Kidney (tissue), 14 donors: ENCODE measurements around the gene COMMD7. TPM values are rescaled to one million over a fixed set of nuclear protein-coding genes. Genes with fewer than 3 reads are reported as not detected.

Experiments
- DNase-seq, 5 donors: peaks; one replicate each; pipeline ENCODE4 v3.0.0-alpha.2; 2013 to 2020
- FAIRE-seq: peaks from 2 replicates; lab custom pipeline; 2012; peaks lifted over from hg19 to GRCh38; lab: Jason Lieb, UNC
- H3K27ac ChIP-seq, 2 donors: one replicate each; pipeline ENCODE4 v1.7.0; 2013; ENCODE audit warnings: low read depth in 2 of 2, low read length in 2 of 2, inconsistent platforms in 1 of 2
- H3K27me3 ChIP-seq: one replicate; pipeline ENCODE4 v1.7.1; 2013; ENCODE audit warnings: low read length, inconsistent platforms; ENCODE audit not compliant: control insufficient read depth, insufficient read depth
- H3K36me3 ChIP-seq, 3 donors: one replicate each; pipeline versions ENCODE4 v1.7.0 to v1.7.1; 2013; ENCODE audit warnings: low read length in 3 of 3, control low read depth in 1 of 3, inconsistent platforms in 1 of 3; ENCODE audit not compliant: insufficient read depth in 3 of 3, control insufficient read depth in 2 of 3
- H3K4me1 ChIP-seq, 3 donors: one replicate each; pipeline versions ENCODE4 v1.7.0 to v1.7.1; 2013; ENCODE audit warnings: low read length in 3 of 3, inconsistent platforms in 1 of 3, low read depth in 1 of 3; ENCODE audit not compliant: control insufficient read depth in 2 of 3, insufficient read depth in 2 of 3
- H3K4me3 ChIP-seq, 3 donors: one replicate each; pipeline versions ENCODE4 v1.7.0 to v1.8.1; 2013; ENCODE audit warnings: low read length in 3 of 3, control low read depth in 1 of 3, inconsistent platforms in 1 of 3
- H3K9ac ChIP-seq, 3 donors: one replicate each; pipeline versions ENCODE4 v1.7.0 to v1.7.1; 2013; ENCODE audit warnings: low read length in 3 of 3, control low read depth in 1 of 3, inconsistent platforms in 1 of 3
- H3K9me3 ChIP-seq, 3 donors: one replicate each; pipeline versions ENCODE4 v1.7.0 to v1.7.1; 2013; ENCODE audit warnings: low read length in 3 of 3, control low read depth in 1 of 3, inconsistent platforms in 1 of 3; ENCODE audit not compliant: control insufficient read depth in 2 of 3, insufficient read depth in 1 of 3
- intact Hi-C: fragments of 100-400 bp; cut with DNase I; formaldehyde crosslinking; loops from one replicate; pipeline ENCODE4 v1.11.1; 2022
- polyA plus RNA-seq: library from polyadenylated mRNA; stranded (reverse); fragments of 350-450 nt; fragmentation: Illumina TruSeq; extraction: RNeasy Lipid Tissue Mini Kit (QIAGEN cat#74804); gene quantifications from one replicate; pipeline ENCODE4 v1.2.3, GENCODE V29; 2014; ENCODE audit warnings: low read depth, low replicate concordance; ENCODE audit not compliant: insufficient read depth
- total RNA-seq: library from RNA; stranded (reverse); fragmentation: NEBNext Ultra II Directional; extraction: Animal tissue kit (Norgen Biotek cat#: 25700); gene quantifications from one replicate; pipeline ENCODE4 v1.2.1, GENCODE V29; 2021
- TF ChIP-seq, protein P1 (sequence below): IDR thresholded peaks from 3 replicates; pipeline ENCODE4 v1.5.1; 2012; ENCODE audit warnings: mild to moderate bottlenecking, moderate library complexity, borderline replicate concordance; ENCODE audit not compliant: insufficient read depth; ENCODE audit errors: extremely low read depth
- donor health status: control.
- donor health status: control.
- donor health status: control.
- donor health status: control.
- donor health status: control.
- donor health status: DM: yes; HTN: yes; CAD: no.
- donor health status: Normal renal cell carcinoma (clear cell type).

Gene COMMD7
- total and polyA plus RNA-seq, 2 donors from 2014 or later, result 45.8 to 99.2 TPM

DNA sequence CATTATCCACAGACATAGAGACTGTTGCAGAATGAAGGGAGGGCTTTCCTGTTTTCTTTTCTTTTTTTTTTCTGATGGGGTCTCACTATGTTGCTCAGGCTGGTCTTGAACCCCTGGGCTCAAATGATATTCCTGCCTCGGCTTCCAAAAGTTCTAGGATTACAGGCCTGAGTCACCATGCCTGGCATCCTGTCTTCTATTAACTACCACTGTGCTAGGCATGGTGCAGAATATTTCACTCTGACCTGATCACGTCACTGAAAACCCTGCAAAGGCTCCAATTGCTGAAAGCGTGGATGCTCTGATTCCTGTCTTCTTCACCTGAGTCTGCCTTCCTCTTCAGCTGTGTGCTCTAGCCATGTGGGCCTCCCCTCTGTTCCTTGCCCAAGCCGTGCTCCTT, 10.5 kb upstream of the COMMD7 start:
- Histone ChIP-seq H3K9ac (no peak overlapping the region), H3K27ac (no peak overlapping the region), H3K36me3 (no peaks in the 10 kb centered on the region), H3K27me3 (no peaks in the 10 kb centered on the region), H3K4me1 (no peaks in the 10 kb centered on the region), H3K9me3 (no peaks in the 10 kb centered on the region), H3K4me3 (no peak overlapping the region)
- no peak for FAIRE-seq
- DNase-seq, result no peak
- TF ChIP-seq, protein P1, sequence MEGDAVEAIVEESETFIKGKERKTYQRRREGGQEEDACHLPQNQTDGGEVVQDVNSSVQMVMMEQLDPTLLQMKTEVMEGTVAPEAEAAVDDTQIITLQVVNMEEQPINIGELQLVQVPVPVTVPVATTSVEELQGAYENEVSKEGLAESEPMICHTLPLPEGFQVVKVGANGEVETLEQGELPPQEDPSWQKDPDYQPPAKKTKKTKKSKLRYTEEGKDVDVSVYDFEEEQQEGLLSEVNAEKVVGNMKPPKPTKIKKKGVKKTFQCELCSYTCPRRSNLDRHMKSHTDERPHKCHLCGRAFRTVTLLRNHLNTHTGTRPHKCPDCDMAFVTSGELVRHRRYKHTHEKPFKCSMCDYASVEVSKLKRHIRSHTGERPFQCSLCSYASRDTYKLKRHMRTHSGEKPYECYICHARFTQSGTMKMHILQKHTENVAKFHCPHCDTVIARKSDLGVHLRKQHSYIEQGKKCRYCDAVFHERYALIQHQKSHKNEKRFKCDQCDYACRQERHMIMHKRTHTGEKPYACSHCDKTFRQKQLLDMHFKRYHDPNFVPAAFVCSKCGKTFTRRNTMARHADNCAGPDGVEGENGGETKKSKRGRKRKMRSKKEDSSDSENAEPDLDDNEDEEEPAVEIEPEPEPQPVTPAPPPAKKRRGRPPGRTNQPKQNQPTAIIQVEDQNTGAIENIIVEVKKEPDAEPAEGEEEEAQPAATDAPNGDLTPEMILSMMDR, result no peak
- intact Hi-C loops, result no loop called here

DNA sequence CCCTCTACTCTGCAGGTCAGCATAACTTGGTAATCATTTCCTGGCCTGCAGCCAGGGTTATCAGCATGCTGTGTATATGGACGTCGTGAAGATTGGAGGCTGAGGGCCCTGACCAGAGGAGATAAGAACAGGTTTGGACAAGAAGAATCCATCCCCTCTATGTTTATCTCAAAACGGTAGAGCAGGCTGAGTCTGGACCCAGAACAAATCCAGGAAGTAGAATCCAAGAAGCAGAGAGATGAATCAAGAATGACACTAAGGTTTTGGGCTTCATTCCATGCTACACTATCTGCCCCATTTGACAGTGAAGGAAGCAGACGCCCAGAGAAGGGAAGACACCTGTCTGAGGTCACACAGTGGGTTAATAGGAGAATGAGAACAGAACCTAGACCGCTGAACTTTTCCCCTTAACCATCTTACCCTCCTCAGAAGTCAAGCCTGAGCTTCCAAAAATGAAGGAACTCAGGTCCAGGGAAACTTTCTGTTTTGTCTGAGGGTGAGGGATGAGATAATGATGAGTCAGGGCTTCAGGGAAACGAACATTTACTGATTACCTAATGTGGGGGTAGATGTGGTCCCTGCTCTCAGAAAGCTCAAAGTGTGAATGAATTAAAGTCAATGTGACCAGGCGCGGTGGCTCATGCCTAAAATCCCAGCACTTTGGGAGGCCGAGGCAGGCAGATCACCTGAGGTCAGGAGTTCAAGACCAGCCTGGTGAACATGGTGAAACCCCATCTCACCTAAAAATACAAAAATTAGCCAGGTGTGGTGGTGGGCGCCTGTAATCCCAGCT, 9.4 kb upstream of the COMMD7 start:
- TF ChIP-seq, protein P1, result no peak
- Histone ChIP-seq H3K4me3 (no peak overlapping the region), H3K27ac (no peak overlapping the region), H3K4me1 (no peaks in the 10 kb centered on the region), H3K27me3 (no peaks in the 10 kb centered on the region), H3K36me3 (no peaks in the 10 kb centered on the region), H3K9ac (no peak overlapping the region), H3K9me3 (no peaks in the 10 kb centered on the region)
- FAIRE-seq, result no peak
- intact Hi-C loops, result no loop called here
- no peak for DNase-seq

DNA sequence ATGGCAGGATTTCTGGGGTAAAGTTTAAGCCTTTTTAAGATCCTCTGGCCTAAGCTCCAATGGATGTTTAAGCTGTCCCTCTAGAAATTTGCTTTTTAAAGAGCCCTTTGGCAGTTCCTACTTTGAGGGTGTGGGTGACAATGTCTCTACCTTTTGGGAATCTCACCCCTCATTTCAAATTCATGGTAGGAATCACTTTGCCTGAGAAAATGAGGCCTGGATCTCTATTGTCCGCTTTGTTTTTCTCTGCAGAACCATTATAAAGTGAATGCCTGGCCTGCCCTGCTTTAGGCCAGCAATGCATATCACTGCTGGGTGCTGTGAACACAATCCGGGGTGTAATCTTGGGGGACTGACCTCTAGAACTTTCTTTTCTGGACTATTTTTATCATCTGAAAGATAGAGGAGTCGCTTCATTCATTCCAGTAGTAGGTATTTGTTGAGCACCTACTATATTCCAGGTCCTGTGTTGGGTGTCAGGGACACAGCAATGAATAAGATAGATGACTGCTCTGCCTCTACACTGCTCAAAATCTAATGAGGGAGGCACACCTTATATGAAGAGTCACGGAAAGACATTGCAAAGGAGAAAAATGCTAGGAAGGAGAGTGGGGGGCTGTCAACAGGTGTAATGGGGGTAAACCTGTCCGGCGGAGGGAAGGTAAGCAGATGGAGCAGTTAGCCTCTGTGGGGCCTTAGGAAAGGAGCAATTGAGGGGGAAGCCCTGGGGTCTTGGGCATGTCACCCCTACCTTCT, 8.6 kb upstream of the COMMD7 start:
- FAIRE-seq, result no peak
- Histone ChIP-seq H3K27ac (no peak overlapping the region), H3K27me3 (no peaks in the 10 kb centered on the region), H3K9me3 (no peaks in the 10 kb centered on the region), H3K9ac (no peak overlapping the region), H3K4me3 (no peak overlapping the region), H3K4me1 (no peaks in the 10 kb centered on the region), H3K36me3 (no peaks in the 10 kb centered on the region)
- no peak for DNase-seq
- intact Hi-C loops, result no loop called here
- TF ChIP-seq, protein P1, result no peak
